Astrocyte (in vitro differentiated cells and primary cell): ENCODE data around the gene CFAP99. TPM values are rescaled to one million over a fixed set of nuclear protein-coding genes. Genes with fewer than 3 reads are reported as not detected.

ENCODE experiments used
- DNase-seq: peaks from one replicate; pipeline ENCODE4 v3.0.0-alpha.2; 2010; ENCODE audit warnings: low read depth
- FAIRE-seq: peaks from 2 replicates; lab custom pipeline; 2011; peaks lifted over from hg19 to GRCh38; lab: Jason Lieb, UNC
- H2AFZ ChIP-seq: 2 replicates; pipeline ENCODE4 v1.6.0; 2012; ENCODE audit warnings: low read depth, low read length, inconsistent platforms
- H3K27ac ChIP-seq: 2 replicates; pipeline ENCODE4 v1.5.1; 2011; ENCODE audit warnings: low read depth, low read length, inconsistent platforms
- H3K27me3 ChIP-seq: 2 replicates; pipeline ENCODE4 v1.6.0; 2011; ENCODE audit warnings: low read length, inconsistent platforms; ENCODE audit not compliant: insufficient read depth
- H3K36me3 ChIP-seq: 2 replicates; pipeline ENCODE4 v1.5.1; 2011; ENCODE audit warnings: low read length, inconsistent platforms; ENCODE audit not compliant: insufficient read depth
- H3K4me1 ChIP-seq: 2 replicates; pipeline ENCODE4 v1.5.1; 2011; ENCODE audit warnings: low read length, inconsistent platforms; ENCODE audit not compliant: insufficient read depth
- H3K4me2 ChIP-seq: 2 replicates; pipeline ENCODE4 v1.6.0; 2012; ENCODE audit warnings: low read length, inconsistent platforms
- H3K4me3 ChIP-seq: 2 replicates; pipeline ENCODE4 v1.5.1; 2011; ENCODE audit warnings: low read depth, mild to moderate bottlenecking, low read length, inconsistent platforms; ENCODE audit not compliant: insufficient read depth
- H3K79me2 ChIP-seq: 2 replicates; pipeline ENCODE4 v1.6.0; 2012; ENCODE audit warnings: mild to moderate bottlenecking, low read length, inconsistent platforms; ENCODE audit not compliant: insufficient read depth
- H3K9ac ChIP-seq: 2 replicates; pipeline ENCODE4 v1.6.0; 2012; ENCODE audit warnings: mild to moderate bottlenecking, low read length, inconsistent platforms
- H3K9me3 ChIP-seq: 2 replicates; pipeline ENCODE4 v1.5.1; 2012; ENCODE audit warnings: low read depth, mild to moderate bottlenecking, low read length, inconsistent platforms; ENCODE audit not compliant: insufficient read depth
- H4K20me1 ChIP-seq: 2 replicates; pipeline ENCODE4 v1.6.0; 2012; ENCODE audit warnings: low read length, inconsistent platforms; ENCODE audit not compliant: insufficient read depth
- H3K27ac Mint-ChIP-seq: one replicate; pipeline ENCODE4 v1.8.0; 2021; ENCODE audit warnings: mild to moderate bottlenecking, mixed read lengths; ENCODE audit not compliant: unreplicated experiment
- H3K27me3 Mint-ChIP-seq: one replicate; pipeline ENCODE4 v1.8.0; 2021; ENCODE audit warnings: low read depth, mixed read lengths; ENCODE audit not compliant: unreplicated experiment
- H3K36me3 Mint-ChIP-seq: one replicate; pipeline ENCODE4 v1.8.0; 2021; ENCODE audit warnings: low read depth, mixed read lengths; ENCODE audit not compliant: unreplicated experiment
- H3K4me1 Mint-ChIP-seq: one replicate; pipeline ENCODE4 v1.8.0; 2021; ENCODE audit warnings: low read depth, mixed read lengths; ENCODE audit not compliant: unreplicated experiment
- H3K4me3 Mint-ChIP-seq: one replicate; pipeline ENCODE4 v1.8.0; 2021; ENCODE audit warnings: mild to moderate bottlenecking, moderate library complexity, mixed read lengths; ENCODE audit not compliant: unreplicated experiment
- H3K9me3 Mint-ChIP-seq: one replicate; pipeline ENCODE4 v1.8.0; 2021; ENCODE audit warnings: mild to moderate bottlenecking, mixed read lengths; ENCODE audit not compliant: unreplicated experiment
- CTCF ChIP-seq: IDR thresholded peaks from 2 replicates; pipeline ENCODE4 v1.5.1; 2011; ENCODE audit warnings: low read depth, mild to moderate bottlenecking, inconsistent platforms, low read length, moderate library complexity; ENCODE audit not compliant: insufficient read depth
- EZH2 ChIP-seq: IDR thresholded peaks from 2 replicates; pipeline ENCODE4 v1.6.1; 2012; ENCODE audit warnings: mild to moderate bottlenecking, low read length, inconsistent platforms; ENCODE audit not compliant: insufficient read depth
- total RNA-seq: library from RNA; stranded (reverse); gene quantifications from 2 replicates; pipeline ENCODE4 v1.2.1, GENCODE V29; 2021

Gene CFAP99
- total RNA-seq, 1 donor from 2014 or later = not detected

DNA sequence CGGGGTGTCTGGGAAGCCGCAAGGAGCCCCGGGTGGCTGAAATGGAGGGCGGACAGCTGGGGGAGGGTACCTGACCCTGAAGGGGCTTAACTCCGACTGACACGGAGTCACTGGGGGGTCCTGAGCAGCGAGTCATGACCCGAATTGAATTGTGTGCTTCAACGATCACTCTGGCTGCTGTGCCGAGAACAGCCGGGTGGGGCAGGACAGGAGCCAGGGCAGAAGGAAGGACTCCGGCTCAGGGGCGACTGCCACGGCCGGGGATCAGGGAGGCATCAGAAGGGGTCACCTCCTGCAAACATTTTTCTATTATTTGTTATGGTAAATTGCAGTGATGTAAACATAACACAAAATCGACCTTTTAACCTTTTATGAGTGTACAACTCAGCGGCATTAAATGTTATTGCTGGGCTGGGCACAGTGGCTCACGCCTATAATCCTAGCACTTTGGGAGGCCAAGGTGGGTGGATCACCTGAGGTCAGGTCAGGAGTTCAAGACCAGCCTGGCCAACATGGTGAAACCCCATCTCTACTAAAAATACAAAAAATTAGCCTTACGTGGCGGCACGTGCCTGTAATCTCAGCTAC is 21.9 kb upstream of the CFAP99 start:
- Mint-ChIP-seq H3K27me3 (peaks cover 59% of the 10 kb centered on the region), H3K4me1 (peaks cover 9% of the 10 kb centered on the region), H3K36me3 (no peaks in the 10 kb centered on the region), H3K9me3 (no peaks in the 10 kb centered on the region), H3K4me3 (no peak overlapping the region), H3K27ac (no peak overlapping the region)
- DNase-seq (no peak), FAIRE-seq (no peak)
- H2AFZ ChIP-seq = no peak overlapping the region
- H3K27me3 ChIP-seq = peaks cover 47% of the 10 kb centered on the region
- H3K79me2 ChIP-seq = no peaks in the 10 kb centered on the region
- no peaks in the 10 kb centered on the region for H4K20me1 ChIP-seq
- H3K27ac ChIP-seq = no peak overlapping the region
- H3K4me3 ChIP-seq = no peak overlapping the region
- H3K36me3 ChIP-seq = no peaks in the 10 kb centered on the region
- TF ChIP-seq CTCF = no peak
- TF ChIP-seq EZH2 = no peak
- H3K4me2 ChIP-seq = no peak overlapping the region
- no peak overlapping the region for H3K9ac ChIP-seq
- H3K4me1 ChIP-seq = peaks cover 14% of the 10 kb centered on the region
- H3K9me3 ChIP-seq = no peaks in the 10 kb centered on the region

DNA sequence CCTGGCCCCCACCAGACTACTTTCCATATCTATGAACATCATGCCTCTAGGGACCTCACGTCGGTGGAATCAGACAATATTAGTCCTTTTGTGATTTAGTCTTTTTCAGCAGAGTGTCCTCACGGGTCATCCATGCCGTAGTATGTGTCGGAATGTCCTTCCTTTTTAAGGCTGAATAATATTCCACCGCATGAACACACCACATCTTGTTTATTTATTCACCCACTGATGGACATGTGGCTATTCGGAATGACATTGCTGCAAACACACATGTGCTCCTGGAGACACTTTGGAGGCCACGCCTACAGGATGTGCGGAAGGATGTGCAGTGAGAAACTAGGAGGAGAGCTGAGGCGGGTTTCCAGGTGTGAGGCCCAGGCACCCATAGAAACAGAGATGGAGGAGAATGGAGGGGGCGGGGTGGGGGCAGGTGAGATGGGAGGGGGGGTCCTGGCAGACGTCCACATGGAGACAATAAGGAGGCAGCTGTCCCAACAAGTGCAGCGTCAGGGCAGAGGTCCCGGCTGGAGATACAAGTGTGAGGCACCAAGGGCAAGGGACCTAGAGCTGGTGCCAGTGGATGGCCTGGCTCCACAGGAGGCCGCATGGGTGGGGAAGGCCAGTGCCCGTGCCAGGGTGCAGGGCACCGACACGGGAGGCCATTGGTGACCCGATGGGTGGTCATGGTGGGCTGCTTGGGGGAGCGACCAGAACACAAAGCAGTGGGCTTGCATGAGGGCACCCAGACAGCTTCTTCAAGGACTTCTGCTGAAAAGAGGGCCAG is 21.0 kb upstream of the CFAP99 start:
- peaks cover 46% of the 10 kb centered on the region for H3K27me3 ChIP-seq
- peaks cover 60% of the 10 kb centered on the region for H3K27me3 Mint-ChIP-seq
- H3K9me3 ChIP-seq = no peaks in the 10 kb centered on the region
- no peak for TF ChIP-seq EZH2
- no peak for TF ChIP-seq CTCF
- H3K4me3 ChIP-seq = no peak overlapping the region
- no peak for DNase-seq
- no peak overlapping the region for H3K27ac Mint-ChIP-seq
- peaks cover 15% of the 10 kb centered on the region for H3K4me1 Mint-ChIP-seq
- no peaks in the 10 kb centered on the region for H3K79me2 ChIP-seq
- H3K9me3 Mint-ChIP-seq = no peaks in the 10 kb centered on the region
- H3K4me2 ChIP-seq = no peak overlapping the region
- H3K36me3 Mint-ChIP-seq = no peaks in the 10 kb centered on the region
- FAIRE-seq = no peak
- no peak overlapping the region for H3K27ac ChIP-seq
- H3K36me3 ChIP-seq = no peaks in the 10 kb centered on the region
- H4K20me1 ChIP-seq = no peaks in the 10 kb centered on the region
- no peak overlapping the region for H3K9ac ChIP-seq
- no peak overlapping the region for H3K4me3 Mint-ChIP-seq
- H3K4me1 ChIP-seq = peaks cover 17% of the 10 kb centered on the region
- H2AFZ ChIP-seq = no peak overlapping the region

DNA sequence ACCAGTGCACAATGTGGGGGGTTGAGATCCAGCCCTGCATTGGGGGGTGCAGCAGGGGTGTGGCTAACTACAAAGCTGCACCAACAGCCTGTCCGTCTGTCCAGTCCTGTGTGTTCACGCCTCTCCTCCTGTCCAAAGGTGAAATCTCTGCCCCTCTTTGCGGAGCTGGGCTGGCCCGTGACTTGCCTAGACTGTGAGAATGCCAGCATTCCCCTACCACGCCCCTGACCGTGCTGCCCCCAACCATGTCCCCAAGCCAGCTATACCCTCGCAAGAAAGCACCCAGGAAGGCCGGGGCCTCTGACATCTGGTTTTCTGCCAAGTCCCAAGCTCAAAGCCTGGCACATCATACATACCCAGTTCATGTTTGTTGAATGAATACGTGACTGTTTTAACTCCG is 19.5 kb upstream of the CFAP99 start:
- Histone ChIP-seq H3K4me1 (peaks cover 15% of the 10 kb centered on the region), H3K4me3 (no peak overlapping the region), H3K36me3 (no peaks in the 10 kb centered on the region), H4K20me1 (no peaks in the 10 kb centered on the region), H3K9ac (no peak overlapping the region), H3K9me3 (no peaks in the 10 kb centered on the region), H3K27ac (no peak overlapping the region), H3K27me3 (peaks cover 37% of the 10 kb centered on the region), H3K79me2 (no peaks in the 10 kb centered on the region), H2AFZ (no peak overlapping the region), H3K4me2 (no peak overlapping the region)
- TF ChIP-seq EZH2 (no peak), CTCF (no peak)
- Mint-ChIP-seq H3K4me3 (no peak overlapping the region), H3K9me3 (no peaks in the 10 kb centered on the region), H3K27ac (no peak overlapping the region), H3K36me3 (no peaks in the 10 kb centered on the region), H3K27me3 (peaks cover 55% of the 10 kb centered on the region), H3K4me1 (peaks cover 15% of the 10 kb centered on the region)
- no peak for DNase-seq
- no peak for FAIRE-seq
